ENCODE measurements around the gene CLDN4. TPM values are rescaled to one million over a fixed set of nuclear protein-coding genes. Genes with fewer than 3 reads are reported as not detected.

The CLDN4 gene
- total and polyA plus RNA-seq, 2 donors (not counting 3 experiments of a cell fraction or from before 2014, with no cell fraction given): 0.13 to 0.15 TPM

DNA sequence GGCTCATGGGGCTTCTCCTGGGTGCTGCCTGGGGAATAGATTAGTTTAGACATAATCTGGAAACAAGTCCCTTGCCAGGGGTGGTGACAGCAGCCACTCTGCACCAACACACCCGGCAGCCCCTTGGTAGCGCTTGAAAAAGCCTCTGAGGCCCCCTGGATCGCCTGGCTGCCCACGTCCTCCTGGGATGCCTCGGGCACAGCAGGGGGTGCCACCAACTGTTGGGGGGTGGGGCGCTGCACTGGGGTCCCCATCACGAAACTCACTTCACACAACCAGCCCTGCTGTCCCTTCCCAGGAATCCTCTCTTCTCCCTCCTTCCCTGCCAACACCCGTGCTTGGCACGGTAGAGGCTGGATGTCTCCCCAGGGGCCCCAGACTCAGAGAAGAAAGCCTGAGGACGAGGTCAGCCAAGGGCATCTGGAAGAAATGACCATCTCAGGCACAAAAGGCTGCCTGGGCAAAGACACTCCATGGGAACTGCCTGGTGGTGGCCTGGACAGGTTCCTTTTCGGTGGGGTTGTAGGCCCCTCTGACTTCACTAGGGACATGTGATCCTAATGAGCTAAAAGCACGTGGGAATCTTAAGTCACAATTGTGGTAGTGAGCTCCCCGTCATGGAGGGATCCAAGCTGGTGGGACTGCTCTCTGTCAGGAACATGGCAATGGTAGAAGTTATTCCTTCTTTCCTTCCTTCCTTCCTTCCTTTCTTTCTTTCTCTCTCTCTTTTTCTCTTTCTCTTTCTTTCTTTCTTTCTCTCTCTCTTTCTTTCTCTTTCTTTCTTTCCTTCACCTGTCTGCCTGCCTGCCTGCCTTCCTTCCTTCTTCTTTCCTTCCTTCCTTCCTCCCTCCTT is 41.5 kb downstream of the CLDN4 start:
- Histone ChIP-seq H3K9ac (replicated peaks; ENCODE audit: extremely low read depth, insufficient read depth, low read length) (no peak overlapping the region), H3K27ac (ENCODE audit: insufficient read depth, low read depth, low read length) (no peak overlapping the region), H3K36me3 (ENCODE audit: control insufficient read depth in 2 of 2, extremely low read depth in 1 of 2, insufficient read depth in 2 of 2, low read length in 2 of 2) (no peaks in the 10 kb centered on the region), H3K4me3 (replicated peaks in 1 of 3; ENCODE audit: insufficient read depth in 1 of 3, low read depth in 1 of 3, low read length in 3 of 3) (no peak overlapping the region), H4K20me1 (replicated peaks; ENCODE audit: control insufficient read depth, extremely low read depth, insufficient read depth, low read length) (no peaks in the 10 kb centered on the region), H3K79me2 (ENCODE audit: control insufficient read depth, insufficient read depth, low read length) (no peaks in the 10 kb centered on the region), H3K27me3 (ENCODE audit: control insufficient read depth in 2 of 2, insufficient read depth in 2 of 2, low read length in 2 of 2) (peaks cover 0 to 2% of the 10 kb centered on the region in 2 experiments), H2AFZ (ENCODE audit: low read depth, low read length) (no peak overlapping the region), H3K4me1 (ENCODE audit: control insufficient read depth, extremely low read depth, insufficient read depth, low read length) (no peaks in the 10 kb centered on the region), H3K4me2 (ENCODE audit: insufficient read depth, low read length) (no peak overlapping the region), H3K9me1 (replicated peaks; ENCODE audit: control insufficient read depth, extremely low read depth, insufficient read depth, low read length) (no peaks in the 10 kb centered on the region), H3K9me3 (replicated peaks; ENCODE audit: control insufficient read depth, insufficient read depth, low read length) (no peaks in the 10 kb centered on the region)
- ChIA-PET POLR2A (interaction anchor here (0.6 kb wide), 1 partner anchor 143 kb away, joined by 4 read pairs; no protein-coding TSS in a partner anchor), CTCF (interaction anchor here (0.7 to 6.2 kb wide), 2 partner anchors 154 to 194 kb away, joined by 3 to 71 read pairs; partner anchors contain the start of gene ELN)
- no peak for DNase-seq (ENCODE audit: low read depth, low spot score)
- BruUV-seq (replicated peaks): no TSS peak
- no peak for FAIRE-seq
- TF ChIP-seq EZH2 (IDR thresholded peaks at IDR 0.05; ENCODE audit: borderline replicate concordance, low read depth, low read length, severe bottlenecking) (no peak), MYC (IDR thresholded peaks at IDR 0.05; ENCODE audit: low read depth, low read length) (no peak), JUN (IDR thresholded peaks at IDR 0.05; ENCODE audit: borderline replicate concordance, insufficient read depth, insufficient read length, low read depth) (no peak), GATA2 (IDR thresholded peaks at IDR 0.05; ENCODE audit: insufficient read depth, insufficient read length, low read depth, low read length) (no peak), FOS (IDR thresholded peaks at IDR 0.05; ENCODE audit: borderline replicate concordance, insufficient read depth, low read length) (no peak), POLR2A (IDR thresholded peaks at IDR 0.05; ENCODE audit: low read depth, low read length) (no peak), POLR2AphosphoS5 (IDR thresholded peaks at IDR 0.05; ENCODE audit: insufficient read depth, low read depth, low read length) (no peak)
- TF ChIP-seq, protein P1, sequence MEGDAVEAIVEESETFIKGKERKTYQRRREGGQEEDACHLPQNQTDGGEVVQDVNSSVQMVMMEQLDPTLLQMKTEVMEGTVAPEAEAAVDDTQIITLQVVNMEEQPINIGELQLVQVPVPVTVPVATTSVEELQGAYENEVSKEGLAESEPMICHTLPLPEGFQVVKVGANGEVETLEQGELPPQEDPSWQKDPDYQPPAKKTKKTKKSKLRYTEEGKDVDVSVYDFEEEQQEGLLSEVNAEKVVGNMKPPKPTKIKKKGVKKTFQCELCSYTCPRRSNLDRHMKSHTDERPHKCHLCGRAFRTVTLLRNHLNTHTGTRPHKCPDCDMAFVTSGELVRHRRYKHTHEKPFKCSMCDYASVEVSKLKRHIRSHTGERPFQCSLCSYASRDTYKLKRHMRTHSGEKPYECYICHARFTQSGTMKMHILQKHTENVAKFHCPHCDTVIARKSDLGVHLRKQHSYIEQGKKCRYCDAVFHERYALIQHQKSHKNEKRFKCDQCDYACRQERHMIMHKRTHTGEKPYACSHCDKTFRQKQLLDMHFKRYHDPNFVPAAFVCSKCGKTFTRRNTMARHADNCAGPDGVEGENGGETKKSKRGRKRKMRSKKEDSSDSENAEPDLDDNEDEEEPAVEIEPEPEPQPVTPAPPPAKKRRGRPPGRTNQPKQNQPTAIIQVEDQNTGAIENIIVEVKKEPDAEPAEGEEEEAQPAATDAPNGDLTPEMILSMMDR (IDR thresholded peaks at IDR 0.05; ENCODE audit: extremely low read depth in 1 of 2, insufficient read depth in 1 of 2, low read depth in 1 of 2, low read length in 2 of 2): no peak
- TF ChIP-seq, protein P2, sequence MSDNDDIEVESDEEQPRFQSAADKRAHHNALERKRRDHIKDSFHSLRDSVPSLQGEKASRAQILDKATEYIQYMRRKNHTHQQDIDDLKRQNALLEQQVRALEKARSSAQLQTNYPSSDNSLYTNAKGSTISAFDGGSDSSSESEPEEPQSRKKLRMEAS (IDR thresholded peaks at IDR 0.05; ENCODE audit: insufficient read depth, insufficient read length): no peak
- dilution Hi-C loops (cut with MboI; ENCODE audit: extremely low pct_ligation_motif_present, low sequenced_read_pairs): no loop called here
- intact Hi-C loops (cut with micrococcal nuclease): no loop called here
